ENCODE data around the gene ATOSB.

ATOSB gene

DNA sequence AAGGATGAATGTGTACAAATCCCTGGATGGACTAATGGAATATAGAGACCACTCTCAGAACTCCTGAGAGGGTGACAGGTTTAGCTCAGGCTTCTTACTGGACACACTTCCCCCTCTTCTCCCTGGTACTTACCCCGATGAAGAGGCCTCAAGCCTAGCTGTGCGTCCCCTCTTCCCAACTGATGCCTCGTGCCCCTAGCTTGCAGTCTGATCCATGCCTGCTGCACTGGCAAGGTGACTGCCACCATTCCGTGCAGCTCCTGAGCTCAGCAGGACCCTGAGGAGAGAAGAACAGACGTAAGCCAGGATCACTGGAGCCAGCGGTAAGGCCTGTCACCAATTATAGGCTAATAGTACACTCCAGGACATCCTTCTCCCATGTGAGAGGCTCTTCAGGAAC is 7.2 kb downstream of the ATOSB start:
- TF ChIP-seq, protein P1, sequence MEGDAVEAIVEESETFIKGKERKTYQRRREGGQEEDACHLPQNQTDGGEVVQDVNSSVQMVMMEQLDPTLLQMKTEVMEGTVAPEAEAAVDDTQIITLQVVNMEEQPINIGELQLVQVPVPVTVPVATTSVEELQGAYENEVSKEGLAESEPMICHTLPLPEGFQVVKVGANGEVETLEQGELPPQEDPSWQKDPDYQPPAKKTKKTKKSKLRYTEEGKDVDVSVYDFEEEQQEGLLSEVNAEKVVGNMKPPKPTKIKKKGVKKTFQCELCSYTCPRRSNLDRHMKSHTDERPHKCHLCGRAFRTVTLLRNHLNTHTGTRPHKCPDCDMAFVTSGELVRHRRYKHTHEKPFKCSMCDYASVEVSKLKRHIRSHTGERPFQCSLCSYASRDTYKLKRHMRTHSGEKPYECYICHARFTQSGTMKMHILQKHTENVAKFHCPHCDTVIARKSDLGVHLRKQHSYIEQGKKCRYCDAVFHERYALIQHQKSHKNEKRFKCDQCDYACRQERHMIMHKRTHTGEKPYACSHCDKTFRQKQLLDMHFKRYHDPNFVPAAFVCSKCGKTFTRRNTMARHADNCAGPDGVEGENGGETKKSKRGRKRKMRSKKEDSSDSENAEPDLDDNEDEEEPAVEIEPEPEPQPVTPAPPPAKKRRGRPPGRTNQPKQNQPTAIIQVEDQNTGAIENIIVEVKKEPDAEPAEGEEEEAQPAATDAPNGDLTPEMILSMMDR (IDR thresholded peaks at IDR 0.05; ENCODE audit: low read depth, low read length) = no peak
- H3K4me1 ChIP-seq = peaks cover 10% of the 10 kb centered on the region
- DNase-seq = no peak
- no peaks in the 10 kb centered on the region for H3K27me3 ChIP-seq
- H3K4me3 ChIP-seq (ENCODE audit: low read depth, low read length) = no peak overlapping the region
- no peaks in the 10 kb centered on the region for H3K9me3 ChIP-seq
- no peaks in the 10 kb centered on the region for H3K36me3 ChIP-seq

GRCh38 chr9:35107297-35108290 is 8.1 kb downstream of the ATOSB start:
- Histone ChIP-seq H3K9me3 (no peaks in the 10 kb centered on the region), H3K27me3 (no peaks in the 10 kb centered on the region), H3K36me3 (no peaks in the 10 kb centered on the region), H3K4me1 (peaks cover 10% of the 10 kb centered on the region), H3K4me3 (ENCODE audit: low read depth, low read length) (no peak overlapping the region)
- TF ChIP-seq, protein P1 (IDR thresholded peaks at IDR 0.05; ENCODE audit: low read depth, low read length) = no peak
- no peak for DNase-seq

DNA sequence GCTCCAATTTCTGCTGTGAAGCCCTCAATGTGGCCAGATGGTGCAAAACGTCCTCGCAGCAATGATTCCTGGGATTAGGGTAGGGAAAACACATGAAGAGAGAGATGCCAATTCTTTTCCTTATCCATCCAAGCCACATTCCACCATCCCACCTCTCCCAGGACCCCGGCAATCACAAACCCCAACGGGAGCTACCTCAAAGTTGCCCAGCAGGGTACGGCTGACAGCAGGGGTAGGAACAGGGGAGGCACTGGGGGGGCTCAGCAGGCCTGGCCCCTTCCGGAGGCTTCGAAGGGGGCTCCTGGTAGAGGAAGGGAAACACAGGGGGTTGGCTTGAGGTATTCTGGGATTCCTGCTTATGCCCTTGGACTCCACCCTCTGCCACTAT is 9.3 kb downstream of the ATOSB start:
- TF ChIP-seq, protein P1 (IDR thresholded peaks at IDR 0.05; ENCODE audit: low read depth, low read length) = no peak
- Histone ChIP-seq H3K4me1 (peaks cover 7% of the 10 kb centered on the region), H3K4me3 (ENCODE audit: low read depth, low read length) (no peak overlapping the region), H3K9me3 (no peaks in the 10 kb centered on the region), H3K27me3 (no peaks in the 10 kb centered on the region), H3K36me3 (peaks cover 3% of the 10 kb centered on the region; the same call in 1 of the 2 replicates)
- DNase-seq = no peak

DNA sequence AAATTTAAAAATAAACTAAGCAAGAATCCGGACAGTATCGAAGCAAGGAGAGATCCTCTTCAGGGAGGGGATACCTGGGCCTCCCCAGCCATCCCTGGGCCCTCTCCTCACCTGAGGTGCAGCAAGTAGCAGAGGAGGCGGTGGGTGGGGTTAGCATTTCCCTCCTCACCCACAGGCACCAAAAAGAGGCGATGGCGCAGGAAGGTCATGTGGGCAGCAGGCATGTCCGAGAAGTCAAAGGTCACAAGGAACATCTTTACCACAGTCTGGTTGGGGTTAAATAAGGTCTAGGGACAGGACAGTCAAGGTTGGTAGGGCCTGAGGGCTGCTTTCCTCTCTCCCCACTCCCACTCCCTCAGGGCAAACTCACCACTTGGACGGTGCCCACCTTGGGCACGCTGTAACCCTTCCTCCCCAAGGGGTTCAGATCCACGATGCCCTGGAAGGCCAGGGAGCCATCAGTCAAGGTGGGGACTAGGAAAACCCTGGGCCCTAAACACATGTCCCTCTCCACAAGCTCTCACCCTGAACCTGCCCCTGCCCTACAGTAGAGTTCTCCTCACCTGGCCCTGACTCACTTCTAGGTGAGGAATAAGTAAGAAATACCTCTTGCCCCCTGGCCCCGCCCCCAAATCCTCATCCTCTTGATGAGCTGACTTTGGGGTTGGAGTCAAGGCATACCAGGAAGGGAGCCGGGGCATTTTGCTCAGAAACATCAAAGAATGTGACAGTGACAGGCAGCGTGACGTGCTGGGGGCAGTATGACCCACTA is 9.9 kb downstream of the ATOSB start:
- no peaks in the 10 kb centered on the region for H3K27me3 ChIP-seq
- DNase-seq = no peak

DNA sequence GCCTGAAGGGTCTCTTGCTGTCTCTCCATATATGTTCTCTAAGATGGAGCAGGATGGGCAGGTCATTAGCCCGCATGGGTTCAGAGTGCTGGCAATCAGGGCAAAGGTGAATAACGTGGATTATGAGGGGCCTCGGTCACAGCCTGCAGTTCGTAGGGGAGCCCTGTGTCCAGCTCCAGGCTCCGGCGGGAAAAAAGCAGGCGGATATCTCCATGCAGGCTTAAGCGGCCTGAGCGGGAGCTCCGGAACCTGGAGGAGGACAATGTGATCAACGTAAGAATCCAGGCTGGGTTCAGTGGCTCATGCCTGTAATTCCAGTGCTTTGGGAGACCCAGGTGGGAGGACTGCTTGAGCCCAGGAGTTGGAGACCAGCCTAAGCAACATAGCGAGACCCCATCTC is 10.5 kb downstream of the ATOSB start:
- Histone ChIP-seq H3K36me3 (peaks cover 8% of the 10 kb centered on the region), H3K4me3 (ENCODE audit: low read depth, low read length) (no peak overlapping the region), H3K4me1 (peaks cover 7% of the 10 kb centered on the region), H3K27me3 (no peaks in the 10 kb centered on the region), H3K9me3 (no peaks in the 10 kb centered on the region)
- no peak for DNase-seq
- TF ChIP-seq, protein P1 (IDR thresholded peaks at IDR 0.05; ENCODE audit: low read depth, low read length) = no peak

More for the DNA sequence above, 9.9 kb downstream of the ATOSB start:
- H3K4me1 ChIP-seq = peaks cover 7% of the 10 kb centered on the region
- peaks cover 3% of the 10 kb centered on the region for H3K36me3 ChIP-seq
- H3K9me3 ChIP-seq = no peaks in the 10 kb centered on the region
- TF ChIP-seq, protein P1 (IDR thresholded peaks at IDR 0.05; ENCODE audit: low read depth, low read length) = no peak
- no peak overlapping the region for H3K4me3 ChIP-seq (ENCODE audit: low read depth, low read length)
